GM20431 (cell line): ENCODE data around the gene LRRC74B.
"Not testable (repeated sequence)": the region's sequence is repeated elsewhere in the genome, so short reads cannot be mapped to it uniquely, and the experiment has no call there.

Source experiments
- in situ Hi-C: fragments of 300-500 bp; cut with MseI, MboI; formaldehyde crosslinking; loops from one replicate; pipeline ENCODE4 v1.15.0; 2020; ENCODE audit warnings: low sequenced_read_pairs; ENCODE audit not compliant: unreplicated experiment

LRRC74B gene

DNA sequence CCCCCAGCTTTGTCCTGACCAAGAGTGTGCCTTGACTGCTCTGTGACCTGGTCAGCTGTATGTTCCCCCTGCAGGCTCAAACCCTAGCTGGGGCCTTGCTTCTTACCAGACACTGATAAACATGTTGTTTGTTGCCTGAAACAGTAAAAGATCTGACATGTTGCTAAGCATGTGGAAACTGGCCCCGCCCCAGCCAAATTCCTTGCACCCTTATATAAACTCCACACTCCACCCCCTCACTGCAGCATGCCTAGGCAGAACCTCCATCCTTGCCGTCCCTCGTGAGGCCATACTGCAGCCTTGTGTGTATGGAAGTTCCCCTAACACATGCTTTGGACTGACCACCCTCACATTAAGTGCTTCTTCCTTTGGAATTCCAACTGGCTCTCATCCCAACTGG is 27.3 kb downstream of the LRRC74B start:
- in situ Hi-C loops: no loop called here

DNA sequence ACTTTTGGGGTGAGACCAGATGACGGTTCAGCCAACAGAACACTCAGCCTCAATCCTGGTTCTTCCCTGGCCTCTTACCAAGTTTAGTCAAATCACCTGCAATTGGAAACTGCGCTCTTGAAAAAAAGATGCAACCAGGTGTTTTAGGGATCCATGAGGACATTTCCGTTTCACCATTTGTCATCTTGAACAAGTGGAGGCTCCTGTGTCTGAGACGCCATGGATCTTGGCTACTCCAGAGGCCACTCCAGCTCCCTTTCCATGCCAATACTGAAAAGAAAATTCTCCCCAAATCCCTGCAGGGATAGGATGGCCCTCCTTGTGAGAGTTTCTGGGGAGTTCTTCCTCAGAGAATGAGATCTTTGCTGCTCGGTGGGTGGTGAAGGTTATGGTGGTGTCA is 27.7 kb downstream of the LRRC74B start:
- in situ Hi-C loops: no loop called here

DNA sequence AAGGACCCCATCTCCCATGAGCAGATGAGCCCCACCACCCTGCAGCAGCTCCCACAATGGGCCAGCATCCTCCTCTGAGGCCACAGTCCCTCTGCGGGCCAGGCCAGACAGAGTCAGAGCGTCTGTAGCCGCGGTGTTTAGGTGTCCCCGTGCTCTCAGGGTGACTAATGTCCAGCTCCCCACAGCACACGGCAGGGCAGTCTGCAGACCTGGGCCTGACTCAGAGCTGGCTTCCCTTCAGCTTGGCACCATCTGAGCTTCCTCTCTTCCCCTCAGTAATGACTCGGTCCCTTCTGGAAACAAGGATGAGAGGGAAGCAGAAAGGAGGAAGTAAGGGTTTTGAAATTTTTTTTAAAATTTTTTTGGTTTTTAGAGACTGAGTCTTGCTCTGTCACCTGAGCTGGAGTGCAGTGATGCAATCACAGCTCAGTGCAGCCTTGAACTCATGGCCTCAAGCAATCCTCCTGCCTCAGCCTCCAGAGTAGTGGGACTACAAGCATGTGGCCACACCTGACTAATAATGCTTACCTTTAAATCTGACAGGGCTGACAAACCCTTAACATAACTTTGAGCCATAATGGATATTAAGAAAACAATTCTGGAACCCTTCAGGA is 28.5 kb downstream of the LRRC74B start:
- in situ Hi-C loops: no loop called here

DNA sequence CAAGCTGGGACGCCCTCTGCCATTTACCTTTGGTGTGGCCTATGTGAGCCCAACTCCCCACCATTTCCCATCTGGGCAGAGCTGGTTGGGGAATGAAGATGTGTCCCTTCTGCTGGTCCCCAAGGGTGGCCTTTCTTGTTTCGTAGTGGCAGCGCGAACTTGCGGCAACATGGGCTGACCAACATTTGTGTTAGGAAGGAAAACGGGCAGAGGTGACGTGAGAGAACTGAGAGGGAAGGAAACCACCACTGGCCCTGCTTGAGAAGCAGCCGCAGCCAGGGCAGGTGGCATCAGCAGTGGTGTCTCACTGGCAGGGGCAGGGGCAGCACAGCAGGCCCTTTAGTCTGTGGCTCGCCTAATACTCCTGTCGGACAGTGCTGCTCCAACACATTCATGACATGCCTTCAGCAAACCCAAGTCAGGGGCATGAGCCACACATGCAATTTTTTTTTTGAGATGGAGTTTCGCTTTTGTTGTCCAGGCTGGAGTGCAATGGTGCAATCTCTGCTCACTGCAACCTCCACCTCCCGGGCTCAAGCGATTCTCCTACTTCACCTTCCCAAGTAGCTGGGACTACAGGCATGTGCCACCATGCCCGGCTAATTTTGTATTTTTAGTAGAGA is 29.9 kb downstream of the LRRC74B start:
- in situ Hi-C loops: no loop called here

DNA sequence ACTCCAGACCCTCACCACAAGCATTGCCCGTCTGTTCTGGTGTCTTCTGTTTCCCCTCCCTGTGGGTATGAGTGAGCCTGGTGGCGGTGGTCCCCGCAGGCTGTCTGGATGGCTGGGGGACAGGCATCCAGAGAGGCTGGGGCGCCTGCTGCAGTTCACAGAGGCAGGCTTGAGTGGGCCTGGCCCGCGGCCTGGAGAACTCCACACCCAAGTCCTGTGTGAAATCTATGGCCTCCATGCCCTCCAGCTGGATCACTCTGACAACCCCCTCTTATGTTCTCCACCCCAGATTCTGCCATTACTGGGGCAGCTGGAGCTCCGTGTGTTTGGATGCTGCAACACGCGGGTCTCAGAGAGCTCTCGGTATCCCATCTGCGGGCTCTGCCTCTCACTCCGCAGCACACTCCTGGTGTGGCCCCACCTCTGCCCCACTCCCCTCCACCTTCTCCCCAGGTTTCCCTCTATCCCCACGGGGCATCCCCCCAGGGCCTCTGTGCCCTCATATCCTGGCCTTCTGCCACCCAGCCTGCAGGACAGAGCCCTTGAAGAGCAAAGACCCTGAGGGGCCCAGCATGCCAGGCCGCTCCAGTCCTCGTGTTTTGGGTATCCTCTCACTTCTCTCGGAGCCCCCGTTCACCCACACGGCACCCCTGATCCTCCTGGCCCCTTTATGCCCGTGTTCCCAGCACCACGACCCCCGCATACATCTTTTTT is 31.3 kb downstream of the LRRC74B start:
- in situ Hi-C loops: no loop called here

DNA sequence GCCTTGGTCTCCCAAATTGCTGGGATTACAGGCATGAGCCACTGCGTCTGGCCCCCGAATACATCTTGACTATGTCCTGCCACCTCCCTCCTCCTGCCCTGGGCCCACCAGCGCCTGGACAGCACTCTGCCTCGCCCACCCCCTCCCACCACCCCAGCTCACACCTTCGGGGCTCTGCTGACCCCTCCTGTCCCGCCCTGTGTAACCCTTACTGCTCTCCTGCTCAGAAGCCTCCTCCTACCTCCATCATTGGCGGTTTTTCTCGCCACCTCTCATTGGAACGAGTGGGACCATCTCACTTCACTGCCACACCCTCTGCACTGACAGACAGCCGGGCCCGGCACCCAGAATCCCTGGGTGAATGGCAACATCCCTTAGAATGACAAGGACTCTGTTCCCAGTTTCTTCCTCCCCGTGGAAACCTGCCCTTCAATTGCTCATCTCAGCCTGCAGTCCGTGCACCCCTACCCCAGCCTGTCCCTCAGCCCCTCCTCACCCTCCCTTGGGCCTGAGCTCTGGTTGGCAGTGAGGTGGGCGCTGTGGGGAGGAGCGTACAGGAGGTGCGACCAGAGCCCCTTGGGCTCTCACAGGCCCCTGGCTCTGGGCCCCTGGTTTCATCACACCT is 32.2 kb downstream of the LRRC74B start:
- in situ Hi-C loops: no loop called here

DNA sequence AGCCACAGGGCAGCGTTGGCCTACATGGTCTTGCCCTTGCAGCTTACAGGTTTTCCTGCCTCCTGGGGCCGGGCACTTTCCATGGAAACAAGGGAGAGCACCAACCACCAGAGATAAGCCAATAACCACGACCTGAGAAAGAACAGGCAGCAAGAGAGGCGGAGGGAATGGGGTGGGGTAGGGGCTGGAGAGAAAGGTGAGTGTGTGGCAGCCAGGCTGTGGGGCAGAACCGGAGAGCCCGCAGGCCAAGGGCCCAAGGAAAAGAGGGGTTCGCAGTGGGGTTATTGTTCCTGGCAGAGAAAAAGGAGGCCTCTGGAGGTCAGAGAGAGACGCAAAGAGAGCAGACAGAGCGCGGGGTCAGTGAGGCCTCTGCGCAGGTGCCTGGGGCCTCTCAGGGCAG is 33.2 kb downstream of the LRRC74B start:
- in situ Hi-C loops: no loop called here

DNA sequence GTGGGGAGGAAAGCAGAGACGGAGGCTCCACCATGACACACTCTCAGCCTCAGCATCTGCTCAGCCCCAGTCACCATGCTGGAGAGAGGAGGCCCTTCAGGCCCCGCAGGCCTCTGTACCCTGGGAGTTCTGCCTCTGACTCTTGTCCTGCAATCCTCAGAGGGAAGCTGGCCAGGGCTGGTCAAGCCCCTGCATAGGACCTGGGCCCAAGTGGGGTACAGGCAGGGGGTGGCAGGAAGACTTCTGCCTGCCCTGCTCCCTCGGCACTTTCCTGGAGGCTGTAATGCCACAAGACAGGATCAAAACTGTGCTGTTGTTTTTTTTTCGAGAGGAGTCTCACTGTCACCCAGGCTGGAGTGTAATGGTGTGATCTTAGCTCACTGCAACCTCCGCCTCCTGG is 33.7 kb downstream of the LRRC74B start:
- in situ Hi-C loops: no loop called here

DNA sequence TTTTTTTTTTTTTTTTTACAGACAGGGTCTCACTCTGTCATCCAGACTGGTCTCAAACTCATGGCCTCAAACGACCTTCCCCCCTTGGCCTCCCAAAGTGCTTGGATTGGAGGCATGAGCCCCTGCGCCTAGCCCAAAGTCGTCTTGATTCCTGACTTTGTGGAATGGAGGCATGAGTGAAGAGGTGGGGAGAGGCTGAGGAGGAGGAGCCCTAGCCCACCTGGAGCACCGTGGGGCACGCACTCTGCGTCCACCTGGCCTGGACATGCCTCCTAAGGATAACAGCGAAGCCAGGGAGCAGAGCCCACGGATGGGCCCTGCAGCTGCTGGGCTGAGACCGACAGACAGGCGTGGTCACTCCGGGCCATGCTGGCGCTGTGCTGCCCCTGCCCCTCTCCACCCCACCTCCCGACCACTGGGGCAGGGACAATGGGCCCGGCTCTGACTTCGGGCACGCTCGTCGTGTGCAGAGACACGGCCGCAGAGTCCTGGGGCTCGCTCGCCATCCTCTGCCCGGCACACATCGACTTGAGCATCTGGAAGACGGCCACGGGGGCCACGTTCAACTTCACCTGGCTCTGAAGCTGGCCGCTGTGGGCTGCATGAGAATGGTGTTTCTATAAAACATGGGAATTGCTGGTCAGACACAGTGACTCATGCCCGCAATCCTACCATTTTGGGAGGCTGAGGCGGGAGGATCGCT is 34.8 kb downstream of the LRRC74B start:
- in situ Hi-C loops: no loop called here

DNA sequence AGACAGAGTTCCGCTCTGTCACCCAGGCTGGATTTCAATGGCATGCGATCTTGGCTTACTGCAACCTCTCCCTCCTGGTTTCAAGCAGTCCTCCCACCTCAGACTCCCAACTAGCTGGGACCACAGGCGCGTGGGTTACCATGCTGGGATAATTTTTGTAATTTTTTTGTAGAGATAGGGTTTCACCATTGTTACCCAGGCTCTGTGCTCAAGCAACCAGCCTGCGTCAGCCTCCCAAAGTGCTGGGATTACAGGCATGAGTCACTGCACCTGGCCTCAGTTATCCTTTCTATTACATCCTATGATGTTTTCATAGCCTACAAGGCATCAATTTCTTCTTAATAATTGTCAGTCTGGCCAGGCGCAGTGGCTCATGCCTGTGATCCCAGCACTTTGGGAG is 36.5 kb downstream of the LRRC74B start:
- in situ Hi-C loops: no loop called here

DNA sequence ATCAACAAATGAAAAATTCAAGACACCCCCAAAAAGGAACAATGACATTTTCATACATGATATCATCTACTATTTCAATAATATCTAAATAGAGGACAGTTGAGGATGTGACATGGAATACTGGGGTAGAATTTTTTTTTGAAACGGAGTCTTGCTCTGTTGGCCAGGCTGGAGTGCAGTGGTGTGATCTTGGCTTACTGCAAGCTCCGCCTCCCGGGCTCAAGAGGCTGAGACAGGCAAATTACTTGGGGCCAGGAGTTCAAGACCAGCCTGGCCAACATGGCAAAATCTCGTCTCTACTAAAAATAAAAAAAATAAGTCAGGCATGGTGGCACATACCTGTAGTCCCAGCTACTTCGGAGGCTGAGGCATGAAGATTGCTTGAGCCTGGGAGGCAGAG is 41.4 kb downstream of the LRRC74B start:
- in situ Hi-C loops: no loop called here

DNA sequence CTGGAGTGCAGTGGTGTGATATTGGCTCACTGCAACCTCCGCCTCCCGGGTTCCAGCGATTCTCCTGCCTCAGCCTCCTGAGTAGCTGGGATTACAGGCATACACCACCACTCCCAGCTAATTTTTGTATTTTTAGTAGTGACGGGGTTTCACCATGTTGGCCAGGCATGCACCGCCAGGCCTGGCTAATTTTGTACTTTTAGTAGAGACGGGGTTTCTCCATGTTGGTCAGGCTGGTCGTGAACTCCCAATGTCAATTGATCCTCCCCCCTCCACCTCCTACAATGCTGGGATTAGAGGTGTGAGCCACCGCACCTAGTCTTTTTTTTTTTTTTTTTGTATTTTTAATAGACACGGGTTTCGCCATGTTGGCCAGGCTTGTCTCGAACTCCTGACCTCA is 42.2 kb downstream of the LRRC74B start:
- in situ Hi-C loops: not testable (repeated sequence)

DNA sequence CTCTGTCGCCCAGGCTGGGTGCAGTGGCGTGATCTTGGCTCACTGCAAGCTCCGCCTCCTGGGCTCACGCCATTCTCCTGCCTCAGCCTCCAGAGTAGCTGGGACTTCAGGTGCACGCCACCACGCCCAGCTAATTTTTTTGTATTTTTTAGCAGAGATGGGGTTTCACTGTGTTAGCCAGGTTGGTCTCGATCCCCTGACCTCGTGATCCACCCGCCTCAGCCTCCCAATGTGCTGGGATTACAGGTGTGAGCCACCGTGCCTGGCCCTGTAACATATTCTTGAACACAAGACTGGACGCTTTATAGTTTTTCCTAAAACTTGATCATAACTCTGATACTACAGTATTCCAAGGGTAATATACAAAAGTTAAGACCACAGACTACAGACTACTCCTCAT is 45.5 kb downstream of the LRRC74B start:
- in situ Hi-C loops: not testable (repeated sequence)

DNA sequence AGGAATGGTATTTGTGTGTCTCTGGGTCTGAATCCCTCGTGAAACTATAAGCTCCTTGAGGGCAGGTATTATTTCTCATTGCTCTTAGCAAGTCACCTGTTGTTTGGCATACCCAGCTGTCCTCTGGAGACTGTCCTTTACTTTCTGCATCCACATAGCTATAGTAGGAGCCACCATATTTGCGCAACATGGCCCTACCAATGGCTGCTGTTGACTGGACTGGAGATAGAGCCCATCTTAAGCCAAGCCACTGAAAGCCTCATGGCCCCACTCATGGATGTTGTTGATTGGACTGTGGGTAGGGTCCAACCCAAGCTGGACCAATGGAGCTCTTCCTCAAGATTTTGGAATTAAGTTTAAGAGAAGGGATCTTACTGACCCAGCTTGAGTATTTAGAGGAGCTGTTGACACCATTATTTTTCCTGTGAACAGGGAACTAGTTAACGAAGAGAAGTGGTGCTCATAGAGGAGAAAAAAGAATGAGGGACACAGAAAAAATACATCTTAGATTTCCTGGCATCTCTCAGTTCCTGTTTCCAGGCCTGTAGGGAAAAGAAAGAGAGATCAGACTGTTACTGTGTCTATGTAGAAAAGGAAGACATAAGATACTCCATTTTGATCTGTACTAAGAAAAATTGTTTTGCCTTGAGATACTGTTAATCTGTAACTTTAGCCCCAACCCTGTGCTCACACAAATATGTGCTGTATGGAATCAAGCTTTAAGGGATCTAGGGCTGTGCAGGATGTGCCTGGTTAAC is 47.2 kb downstream of the LRRC74B start:
- in situ Hi-C loops: no loop called here

DNA sequence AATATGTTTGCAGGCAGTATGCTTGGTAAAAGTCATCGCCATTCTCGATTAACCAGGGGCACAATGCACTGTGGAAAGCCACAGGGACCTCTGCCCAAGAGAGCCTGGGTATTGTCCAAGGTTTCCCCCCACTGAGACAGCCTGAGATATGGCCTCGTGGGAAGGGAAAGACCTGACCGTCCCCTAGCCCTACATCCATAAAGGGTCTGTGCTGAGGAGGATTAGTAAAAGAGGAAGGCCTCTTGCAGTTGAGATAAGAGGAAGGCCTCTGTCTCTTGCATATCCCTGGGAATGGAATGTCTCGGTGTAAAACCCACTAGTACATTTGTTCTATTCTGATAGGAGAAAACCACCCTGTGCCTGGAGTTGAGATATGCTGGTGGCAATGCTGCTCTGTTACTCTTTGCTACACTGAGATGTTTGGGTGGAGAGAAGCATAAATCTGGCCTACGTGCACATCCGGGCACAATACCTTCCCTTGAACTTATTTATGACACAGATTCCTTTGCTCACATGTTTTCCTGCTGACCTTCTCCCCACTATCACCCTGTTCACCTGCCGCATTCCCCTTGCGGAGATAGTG is 47.9 kb downstream of the LRRC74B start:
- in situ Hi-C loops: not testable (repeated sequence)

DNA sequence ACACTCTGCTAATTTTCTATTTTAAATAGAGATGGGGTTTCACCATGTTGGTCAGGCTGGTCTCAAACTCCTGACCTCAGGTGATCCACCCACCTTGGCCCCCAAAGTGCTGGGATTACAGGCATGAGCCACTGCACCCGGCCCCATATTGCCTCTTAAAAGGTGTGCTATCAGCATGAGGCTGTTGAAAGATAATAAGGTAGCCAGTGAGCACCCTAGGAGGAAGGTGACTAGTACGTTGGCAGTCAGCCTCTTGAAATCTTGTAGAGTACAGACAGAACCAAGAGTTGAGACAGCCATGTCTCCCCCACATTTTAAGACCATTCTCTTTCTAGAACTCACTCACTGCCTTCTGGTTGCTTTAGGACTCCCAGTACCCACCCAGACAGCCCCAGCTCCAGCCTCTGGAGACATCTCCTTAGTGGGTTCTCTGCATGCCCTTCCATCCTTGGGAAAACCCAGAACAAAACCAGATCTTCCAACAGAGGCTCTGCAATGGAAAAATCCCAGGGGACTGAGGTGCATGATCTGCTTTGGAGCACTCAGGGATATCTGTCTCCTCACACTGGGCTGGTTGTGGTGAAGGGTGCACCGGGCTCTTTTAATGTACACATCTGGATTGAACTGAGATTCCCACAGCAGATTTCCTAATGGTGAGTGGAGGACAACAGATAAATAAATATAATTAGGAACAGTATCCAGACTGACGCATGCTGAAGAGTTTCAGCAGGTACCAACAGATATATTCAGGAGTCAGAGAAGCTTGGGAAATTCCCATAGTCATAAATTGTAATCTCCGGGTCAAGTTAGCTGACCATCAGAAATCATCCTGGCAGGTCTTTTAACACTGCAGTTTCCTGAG is 49.4 kb downstream of the LRRC74B start:
- in situ Hi-C loops: no loop called here

DNA sequence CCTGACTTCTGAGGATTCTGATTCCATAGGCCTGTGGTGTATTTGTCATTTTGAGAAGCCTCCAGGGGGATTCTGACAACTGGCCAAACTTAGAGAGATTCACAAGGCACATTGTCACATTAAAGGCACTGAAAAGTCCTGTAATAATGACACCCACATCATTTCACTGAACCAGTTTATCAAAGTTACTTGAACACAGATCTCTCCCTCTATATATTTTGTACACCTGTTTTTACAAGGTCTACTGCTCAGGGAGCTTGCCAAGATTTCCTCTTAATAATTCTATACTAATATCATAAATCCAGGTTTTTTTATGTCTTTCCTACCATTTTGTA is 50.0 kb downstream of the LRRC74B start:
- in situ Hi-C loops: no loop called here

DNA sequence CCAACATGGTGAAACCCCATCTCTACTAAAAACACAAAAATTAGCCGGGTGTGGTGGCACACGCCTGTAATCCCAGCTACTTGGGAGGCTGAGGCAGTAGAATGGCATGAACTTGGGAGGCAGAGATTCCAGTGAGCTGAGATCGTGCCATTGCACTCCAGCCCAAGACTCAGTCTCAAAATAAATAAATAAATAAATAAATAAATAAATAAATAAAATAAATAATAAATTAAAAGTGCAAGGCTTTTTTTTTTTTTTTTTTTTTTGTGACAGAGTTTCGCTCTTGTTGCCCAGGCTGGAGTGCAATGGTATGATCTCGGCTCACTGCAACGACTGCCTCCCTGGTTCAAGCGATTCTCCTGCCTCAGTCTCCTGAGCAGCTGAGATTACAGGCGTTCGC is 51.1 kb downstream of the LRRC74B start:
- in situ Hi-C loops: not testable (repeated sequence)
